Measurements from ENCODE around the gene OVOL1.
"Not testable (repeated sequence)": the region's sequence is repeated elsewhere in the genome, so short reads cannot be mapped to it uniquely, and the experiment has no call there.

The OVOL1 gene

GRCh38 chr11:65786786-65787636 is at the start of gene OVOL1:
Gene OVOL1, plus strand, starts transcription at chr11:65787063. Its CDS starts 311 bp downstream, at chr11:65787374.
- DNase-seq: peak; percentile 39

- DNase-seq: no peak
These were observed 47.8 kb upstream of the OVOL1 start for GRCh38 chr11:65739022-65739421.

- DNase-seq: no peak
These were observed 45.7 kb upstream of the OVOL1 start for GRCh38 chr11:65741185-65741584.

- DNase-seq: no peak
These were observed 44.5 kb upstream of the OVOL1 start for GRCh38 chr11:65742353-65742752.

- no peak for DNase-seq
These were observed 43.2 kb upstream of the OVOL1 start for GRCh38 chr11:65743681-65744025.

GRCh38 chr11:65744026-65744698 is 42.7 kb upstream of the OVOL1 start:
- DNase-seq: no peak

- DNase-seq: no peak
These were observed 42.2 kb upstream of the OVOL1 start for GRCh38 chr11:65744699-65745042.

- DNase-seq: no peak
These were observed 41.8 kb upstream of the OVOL1 start for GRCh38 chr11:65745049-65745448.

- not testable (repeated sequence) for DNase-seq
These were observed 24.7 kb upstream of the OVOL1 start for GRCh38 chr11:65762169-65762568.

- not testable (repeated sequence) for DNase-seq
These were observed 24.0 kb upstream of the OVOL1 start for GRCh38 chr11:65762816-65763215.

GRCh38 chr11:65764434-65764833 is 22.4 kb upstream of the OVOL1 start:
- no peak for DNase-seq

- no peak for DNase-seq
These were observed 20.3 kb upstream of the OVOL1 start for GRCh38 chr11:65766535-65766934.

- DNase-seq: no peak
These were observed 19.5 kb upstream of the OVOL1 start for GRCh38 chr11:65767406-65767805.

- DNase-seq: not testable (repeated sequence)
These were observed 19.1 kb upstream of the OVOL1 start for GRCh38 chr11:65767806-65768205.

GRCh38 chr11:65770951-65771567 is 15.8 kb upstream of the OVOL1 start:
- no peak for DNase-seq

- no peak for DNase-seq
These were observed 15.2 kb upstream of the OVOL1 start for GRCh38 chr11:65771589-65772112.

GRCh38 chr11:65773784-65774411 is 13.0 kb upstream of the OVOL1 start:
- no peak for DNase-seq

- DNase-seq: no peak
These were observed 12.1 kb upstream of the OVOL1 start for GRCh38 chr11:65774525-65775306.

- no peak for DNase-seq
These were observed 10.7 kb upstream of the OVOL1 start for GRCh38 chr11:65776196-65776595.

- no peak for DNase-seq
These were observed 10.1 kb upstream of the OVOL1 start for GRCh38 chr11:65776710-65777141.

GRCh38 chr11:65777241-65777640 is 9.6 kb upstream of the OVOL1 start:
- DNase-seq: no peak

GRCh38 chr11:65777821-65778361 is 9.0 kb upstream of the OVOL1 start:
- DNase-seq: no peak

Data from activated CD8-positive, alpha-beta memory T cell treated with anti-CD3 and anti-CD28 coated beads, Interleukin-2, amount 50 U/mL, for 4 hours (primary cell).